MM.1S (cell line): Measurements from ENCODE around the gene CLCF1.

Source experiments
- DNase-seq: peaks from one replicate; pipeline ENCODE4 v3.0.0-alpha.2; 2015
- H2AFZ ChIP-seq: fragments of 300-600 bp; sonication (generic); 2 replicates; pipeline ENCODE4 v1.6.0; 2016; ENCODE audit warnings: antibody characterized with exemption, low read length
- H3F3A ChIP-seq: fragments of 300-600 bp; sonication (generic); 2 replicates; pipeline ENCODE4 v1.6.1; 2016; ENCODE audit warnings: mild to moderate bottlenecking, antibody characterized with exemption, low read length, moderate library complexity, mixed read lengths; ENCODE audit not compliant: insufficient read depth
- H3K27ac ChIP-seq: fragments of 300-600 bp; sonication (generic); 2 replicates; pipeline ENCODE4 v1.5.1; 2016; ENCODE audit warnings: mild to moderate bottlenecking, low read length
- H3K27me3 ChIP-seq: fragments of 300-600 bp; sonication (generic); replicated peaks from 2 replicates; pipeline ENCODE4 v1.6.0; 2016; ENCODE audit warnings: low read length; ENCODE audit not compliant: insufficient read depth
- H3K36me3 ChIP-seq: fragments of 300-600 bp; sonication (generic); replicated peaks from 2 replicates; pipeline ENCODE4 v1.6.1; 2016; ENCODE audit warnings: mild to moderate bottlenecking, low read length, mixed read lengths; ENCODE audit not compliant: insufficient read depth
- H3K4me1 ChIP-seq: fragments of 300-600 bp; sonication (generic); 2 replicates; pipeline ENCODE4 v1.6.1; 2016; ENCODE audit warnings: low read length, mixed read lengths
- H3K4me2 ChIP-seq: fragments of 300-600 bp; sonication (generic); 2 replicates; pipeline ENCODE4 v1.6.0; 2016; ENCODE audit warnings: low read depth, low read length
- H3K4me3 ChIP-seq: fragments of 300-600 bp; sonication (generic); 2 replicates; pipeline ENCODE4 v1.5.1; 2016; ENCODE audit warnings: low read length, mixed read lengths
- H3K79me2 ChIP-seq: fragments of 300-600 bp; sonication (generic); 2 replicates; pipeline ENCODE4 v1.6.1; 2016; ENCODE audit warnings: mixed run types, low read length, mixed read lengths
- H3K9ac ChIP-seq: fragments of 300-600 bp; sonication (generic); 2 replicates; pipeline ENCODE4 v1.6.1; 2016; ENCODE audit warnings: low read length, mixed read lengths
- H3K9me2 ChIP-seq: fragments of 300-600 bp; sonication (generic); replicated peaks from 2 replicates; pipeline ENCODE4 v1.6.1; 2016; ENCODE audit warnings: mild to moderate bottlenecking, low read length, mixed read lengths; ENCODE audit not compliant: insufficient read depth
- H3K9me3 ChIP-seq: fragments of 300-600 bp; sonication (generic); replicated peaks from 2 replicates; pipeline ENCODE4 v1.6.1; 2016; ENCODE audit warnings: mild to moderate bottlenecking, low read length, mixed read lengths; ENCODE audit not compliant: insufficient read depth
- H4K20me1 ChIP-seq: fragments of 300-600 bp; sonication (generic); 2 replicates; pipeline ENCODE4 v1.6.1; 2016; ENCODE audit warnings: mild to moderate bottlenecking, low read length, moderate library complexity, mixed read lengths; ENCODE audit not compliant: insufficient read depth
- EZH2 ChIP-seq: fragments of 300-600 bp; sonication (generic); optimal IDR thresholded peaks from 2 replicates; pipeline ENCODE3; 2017; ENCODE audit warnings: low read depth, mild to moderate bottlenecking, antibody characterized with exemption, low read length, mixed read lengths
- EZH2phosphoT487 ChIP-seq: fragments of 300-600 bp; sonication (generic); IDR thresholded peaks from 2 replicates; pipeline ENCODE4 v1.6.1; 2018; ENCODE audit warnings: antibody characterized with exemption, low read length
- TF ChIP-seq, protein P1 (sequence below): fragments of 300-600 bp; sonication (generic); IDR thresholded peaks from 2 replicates; pipeline ENCODE4 v1.5.1; 2016; ENCODE audit warnings: antibody characterized with exemption, low read length, mixed read lengths

Gene CLCF1

DNA sequence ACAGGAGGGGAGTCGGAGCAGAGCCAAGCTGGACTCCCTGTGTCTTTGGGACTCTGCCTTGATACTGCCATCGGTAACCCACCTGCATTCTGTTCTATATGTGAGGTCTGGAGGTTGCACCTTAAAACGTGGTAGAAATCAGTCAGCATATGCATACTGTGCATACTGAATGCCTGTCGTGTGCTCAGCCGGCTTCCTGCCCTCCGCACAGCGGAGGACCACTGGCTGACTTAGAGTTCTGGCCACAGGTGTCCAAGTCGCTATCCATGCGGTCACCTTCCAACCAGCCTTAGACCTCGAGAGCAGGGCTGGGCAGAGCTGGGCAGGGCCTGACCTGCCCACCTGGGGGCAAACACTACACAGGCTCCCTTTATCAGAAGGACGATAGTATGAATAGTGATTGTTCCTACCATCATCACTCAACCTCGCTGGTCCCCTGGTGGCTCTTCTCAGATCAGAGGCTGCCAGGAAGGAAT, 34.3 kb upstream of the CLCF1 start:
- TF ChIP-seq EZH2 (no peak), EZH2phosphoT487 (no peak)
- TF ChIP-seq, protein P1, sequence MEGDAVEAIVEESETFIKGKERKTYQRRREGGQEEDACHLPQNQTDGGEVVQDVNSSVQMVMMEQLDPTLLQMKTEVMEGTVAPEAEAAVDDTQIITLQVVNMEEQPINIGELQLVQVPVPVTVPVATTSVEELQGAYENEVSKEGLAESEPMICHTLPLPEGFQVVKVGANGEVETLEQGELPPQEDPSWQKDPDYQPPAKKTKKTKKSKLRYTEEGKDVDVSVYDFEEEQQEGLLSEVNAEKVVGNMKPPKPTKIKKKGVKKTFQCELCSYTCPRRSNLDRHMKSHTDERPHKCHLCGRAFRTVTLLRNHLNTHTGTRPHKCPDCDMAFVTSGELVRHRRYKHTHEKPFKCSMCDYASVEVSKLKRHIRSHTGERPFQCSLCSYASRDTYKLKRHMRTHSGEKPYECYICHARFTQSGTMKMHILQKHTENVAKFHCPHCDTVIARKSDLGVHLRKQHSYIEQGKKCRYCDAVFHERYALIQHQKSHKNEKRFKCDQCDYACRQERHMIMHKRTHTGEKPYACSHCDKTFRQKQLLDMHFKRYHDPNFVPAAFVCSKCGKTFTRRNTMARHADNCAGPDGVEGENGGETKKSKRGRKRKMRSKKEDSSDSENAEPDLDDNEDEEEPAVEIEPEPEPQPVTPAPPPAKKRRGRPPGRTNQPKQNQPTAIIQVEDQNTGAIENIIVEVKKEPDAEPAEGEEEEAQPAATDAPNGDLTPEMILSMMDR = no peak
- no peak overlapping the region for H3K4me3 ChIP-seq
- DNase-seq = no peak
- no peaks in the 10 kb centered on the region for H4K20me1 ChIP-seq
- H3K27ac ChIP-seq = no peak overlapping the region
- H3K4me2 ChIP-seq = no peak overlapping the region
- H3K27me3 ChIP-seq = no peaks in the 10 kb centered on the region
- no peaks in the 10 kb centered on the region for H3K9me2 ChIP-seq
- H3F3A ChIP-seq = no peaks in the 10 kb centered on the region; the same call in 1 of the 2 replicates
- H3K36me3 ChIP-seq = no peaks in the 10 kb centered on the region
- peaks cover 19% of the 10 kb centered on the region for H3K4me1 ChIP-seq
- H2AFZ ChIP-seq = no peak overlapping the region
- no peak overlapping the region for H3K9ac ChIP-seq
- no peaks in the 10 kb centered on the region for H3K79me2 ChIP-seq
- no peaks in the 10 kb centered on the region for H3K9me3 ChIP-seq

DNA sequence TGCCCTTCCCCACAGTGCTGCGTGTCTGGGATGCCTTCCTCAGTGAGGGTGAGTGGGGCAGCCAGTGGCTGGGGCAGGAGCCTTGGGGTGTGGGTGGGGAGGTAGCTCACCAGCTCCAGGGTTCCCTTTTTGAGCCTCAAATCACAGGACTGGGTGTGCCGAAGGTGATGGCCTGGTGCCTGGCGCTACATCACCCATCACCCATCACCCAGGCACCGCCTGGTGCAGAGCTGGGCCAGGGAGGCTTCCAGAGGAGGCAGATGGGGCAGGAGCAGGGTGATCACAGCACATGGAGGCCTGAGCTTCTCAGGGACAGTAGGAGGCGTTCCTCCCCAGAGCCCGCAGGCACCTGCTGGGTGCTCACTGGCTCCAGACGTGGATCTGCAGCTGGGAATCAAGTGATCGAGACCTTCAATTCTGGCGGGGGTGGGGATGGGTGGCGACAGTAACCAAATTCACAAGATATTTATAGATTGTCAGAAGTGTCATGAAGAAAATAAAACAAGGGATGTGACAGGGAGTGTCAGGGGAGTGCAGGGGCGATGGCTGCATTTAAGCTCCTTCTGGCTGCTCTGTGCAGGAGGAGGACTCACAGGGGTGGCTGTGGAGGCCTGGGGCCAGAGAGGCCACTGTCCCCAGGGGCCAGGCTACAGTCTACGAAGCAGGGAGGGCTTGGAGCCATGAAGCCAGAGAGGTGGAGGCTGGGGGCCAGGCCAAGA, 33.7 kb upstream of the CLCF1 start:
- Histone ChIP-seq H3K4me1 (peaks cover 25% of the 10 kb centered on the region), H3K4me2 (no peak overlapping the region), H3K79me2 (no peaks in the 10 kb centered on the region), H4K20me1 (no peaks in the 10 kb centered on the region), H3K27ac (no peak overlapping the region), H3K9ac (no peak overlapping the region), H3K4me3 (no peak overlapping the region), H3F3A (no peaks in the 10 kb centered on the region; the same call in 1 of the 2 replicates), H3K36me3 (no peaks in the 10 kb centered on the region), H3K27me3 (no peaks in the 10 kb centered on the region), H2AFZ (no peak overlapping the region), H3K9me2 (no peaks in the 10 kb centered on the region), H3K9me3 (no peaks in the 10 kb centered on the region)
- no peak for DNase-seq
- TF ChIP-seq, protein P1 = no peak
- TF ChIP-seq EZH2 = no peak
- TF ChIP-seq EZH2phosphoT487 = no peak

DNA sequence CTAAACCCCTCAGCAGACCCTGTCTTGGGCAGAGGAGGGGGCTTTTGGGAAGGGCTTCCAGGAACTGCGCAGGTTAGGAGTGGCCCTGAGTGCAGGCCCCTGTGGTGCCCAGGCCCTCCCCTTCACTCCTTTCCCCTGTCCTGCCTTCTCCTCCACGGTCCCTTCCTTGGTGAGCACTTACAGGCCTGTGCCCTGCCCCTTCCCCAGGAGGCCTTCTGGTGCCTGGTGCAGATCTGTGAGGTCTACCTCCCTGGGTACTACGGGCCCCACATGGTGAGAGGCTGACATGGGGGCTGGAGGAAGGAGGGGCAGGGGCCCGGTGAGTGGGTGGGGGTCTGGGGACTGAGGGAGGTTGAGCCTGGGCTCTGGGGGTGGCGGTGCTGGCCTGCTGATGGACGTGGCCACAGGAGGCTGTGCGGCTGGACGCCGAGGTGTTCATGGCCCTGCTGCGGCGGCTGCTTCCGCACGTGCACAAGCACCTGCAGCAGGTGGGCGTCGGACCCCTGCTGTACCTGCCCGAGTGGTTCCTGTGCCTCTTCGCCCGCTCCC, 33.1 kb upstream of the CLCF1 start:
- Histone ChIP-seq H3K36me3 (no peaks in the 10 kb centered on the region), H3K4me2 (no peak overlapping the region), H3K9me3 (no peaks in the 10 kb centered on the region), H2AFZ (no peak overlapping the region), H3F3A (no peaks in the 10 kb centered on the region; the same call in 1 of the 2 replicates), H3K4me3 (no peak overlapping the region), H3K9me2 (no peaks in the 10 kb centered on the region), H3K4me1 (peaks cover 26% of the 10 kb centered on the region), H3K9ac (no peak overlapping the region), H4K20me1 (no peaks in the 10 kb centered on the region), H3K27me3 (no peaks in the 10 kb centered on the region), H3K27ac (no peak overlapping the region), H3K79me2 (no peaks in the 10 kb centered on the region)
- TF ChIP-seq, protein P1 = no peak
- no peak for TF ChIP-seq EZH2phosphoT487
- no peak for TF ChIP-seq EZH2
- no peak for DNase-seq
